HG02885 (cell line): Measurements from ENCODE around the gene RPL13.

Source experiments
- ATAC-seq: cut with Tn5 transposase; IDR thresholded peaks from one replicate; pipeline ENCODE4 v1.9.1; 2021; ENCODE audit warnings: mild to moderate bottlenecking; ENCODE audit not compliant: unreplicated experiment, poor library complexity

RPL13 gene

GRCh38 chr16:89560378-89561141 is at the start of gene RPL13:
RPL13 (plus strand) TSS chr16:89560682; CDS start chr16:89560960, 278 bp downstream.
- ATAC-seq, result peak; percentile 88

- no peak for ATAC-seq
Observed at GRCh38 chr16:89511374-89511773, 49.1 kb upstream of the RPL13 start.

GRCh38 chr16:89512453-89512852 is 48.0 kb upstream of the RPL13 start:
- no peak for ATAC-seq

GRCh38 chr16:89517128-89517527 is 43.4 kb upstream of the RPL13 start:
- ATAC-seq, result no peak

- no peak for ATAC-seq
Observed at GRCh38 chr16:89519881-89520280, 40.6 kb upstream of the RPL13 start.

GRCh38 chr16:89522287-89522686 is 38.2 kb upstream of the RPL13 start:
- no peak for ATAC-seq

- no peak for ATAC-seq
Observed at GRCh38 chr16:89523680-89524344, 36.7 kb upstream of the RPL13 start.

- ATAC-seq, result no peak
Observed at GRCh38 chr16:89525146-89525913, 35.2 kb upstream of the RPL13 start.

- ATAC-seq, result no peak
Observed at GRCh38 chr16:89529097-89529496, 31.4 kb upstream of the RPL13 start.

- no peak for ATAC-seq
Observed at GRCh38 chr16:89530401-89531381, 29.8 kb upstream of the RPL13 start.

GRCh38 chr16:89531821-89532526 is 28.5 kb upstream of the RPL13 start:
- ATAC-seq, result no peak

GRCh38 chr16:89534252-89534756 is 26.2 kb upstream of the RPL13 start:
- ATAC-seq, result no peak

- ATAC-seq, result no peak
Observed at GRCh38 chr16:89536371-89536770, 24.1 kb upstream of the RPL13 start.

- no peak for ATAC-seq
Observed at GRCh38 chr16:89536886-89537548, 23.5 kb upstream of the RPL13 start.

- ATAC-seq, result no peak
Observed at GRCh38 chr16:89537549-89537925, 22.9 kb upstream of the RPL13 start.

GRCh38 chr16:89538286-89538685 is 22.2 kb upstream of the RPL13 start:
- no peak for ATAC-seq

- no peak for ATAC-seq
Observed at GRCh38 chr16:89540557-89540956, 19.9 kb upstream of the RPL13 start.

- no peak for ATAC-seq
Observed at GRCh38 chr16:89541792-89542191, 18.7 kb upstream of the RPL13 start.

GRCh38 chr16:89544113-89544512 is 16.4 kb upstream of the RPL13 start:
- no peak for ATAC-seq
